IMR-90 (cell line): ENCODE data around the gene CASZ1. TPM values are rescaled to one million over a fixed set of nuclear protein-coding genes. Genes with fewer than 3 reads are reported as not detected.

Experiments
- ATAC-seq: fragments of 200-7000 bp; cut with Tn5 transposase; 2 replicates; pipeline ENCODE4 v1.9.1; 2020; ENCODE audit warnings: low read depth, mild to moderate bottlenecking, moderate library complexity
- BruUV-seq: library from RNA; stranded (reverse); fragments of 400-500 nt; replicated peaks from 2 replicates; lab custom pipeline; 2021; lab: Mats Ljungman, UMichigan
- CTCF ChIA-PET: fragments of 300-600 bp; formaldehyde crosslinking; extraction: SDS; loops from one replicate; lab custom pipeline; 2021; ENCODE audit warnings: antibody characterized with exemption; lab: Yijun Ruan, JAX
- POLR2A ChIA-PET: fragments of 300-600 bp; sonication (Branson Sonifier 250); formaldehyde crosslinking; loops from one replicate; lab custom pipeline; 2022; ENCODE audit warnings: antibody characterized with exemption; ENCODE audit not compliant: unreplicated experiment; lab: Charles Lee
- DNase-seq: peaks from one replicate; pipeline ENCODE4 v3.0.0; 2013
- H2AFZ ChIP-seq: replicated peaks from 2 replicates; pipeline ENCODE3; 2013; ENCODE audit warnings: low read length, mild to moderate bottlenecking; ENCODE audit not compliant: poor library complexity
- H2AK5ac ChIP-seq: 2 replicates; pipeline ENCODE4 v1.6.1; 2013; ENCODE audit warnings: low read depth, low read length, inconsistent platforms
- H2AK9ac ChIP-seq: replicated peaks from 2 replicates; pipeline ENCODE3; 2013; ENCODE audit warnings: mild to moderate bottlenecking, low read depth, low read length, moderate library complexity; ENCODE audit not compliant: poor library complexity
- H2BK120ac ChIP-seq: 2 replicates; pipeline ENCODE4 v1.6.1; 2013; ENCODE audit warnings: low read depth, low read length, inconsistent platforms
- H2BK15ac ChIP-seq: 3 replicates; pipeline ENCODE4 v1.6.1; 2013; ENCODE audit warnings: low read depth, low read length, inconsistent platforms
- H2BK20ac ChIP-seq: 2 replicates; pipeline ENCODE4 v1.6.1; 2013; ENCODE audit warnings: low read depth, mild to moderate bottlenecking, inconsistent platforms, low read length, moderate library complexity
- H2BK5ac ChIP-seq: 2 replicates; pipeline ENCODE4 v1.6.1; 2013; ENCODE audit warnings: mild to moderate bottlenecking, low read depth, low read length, inconsistent platforms; ENCODE audit not compliant: poor library complexity, severe bottlenecking
- H3K14ac ChIP-seq: replicated peaks from 2 replicates; pipeline ENCODE4 v1.6.1; 2013; ENCODE audit warnings: low read depth, low read length, inconsistent platforms
- H3K18ac ChIP-seq: 2 replicates; pipeline ENCODE4 v1.6.1; 2013; ENCODE audit warnings: low read depth, low read length, control low read depth
- H3K23ac ChIP-seq: 2 replicates; pipeline ENCODE4 v1.6.1; 2013; ENCODE audit warnings: low read depth, low read length, inconsistent platforms
- H3K27ac ChIP-seq: 2 replicates; pipeline ENCODE4 v1.5.1; 2013; ENCODE audit warnings: mild to moderate bottlenecking, control low read depth, low read length; ENCODE audit not compliant: insufficient read depth
- H3K27me3 ChIP-seq: 2 replicates; pipeline ENCODE4 v1.6.1; 2013; ENCODE audit warnings: low read length; ENCODE audit not compliant: control insufficient read depth, insufficient read depth
- H3K36me3 ChIP-seq: 2 replicates; pipeline ENCODE4 v1.6.1; 2013; ENCODE audit warnings: low read length, mixed read lengths; ENCODE audit not compliant: control insufficient read depth, insufficient read depth
- H3K4ac ChIP-seq: 2 replicates; pipeline ENCODE4 v1.6.1; 2013; ENCODE audit warnings: low read depth, low read length, inconsistent platforms
- H3K4me1 ChIP-seq: 2 replicates; pipeline ENCODE4 v1.6.1; 2013; ENCODE audit warnings: low read length, mixed read lengths; ENCODE audit not compliant: control insufficient read depth, insufficient read depth
- H3K4me2 ChIP-seq: 2 replicates; pipeline ENCODE4 v1.6.1; 2013; ENCODE audit warnings: low read depth, mild to moderate bottlenecking, control low read depth, low read length, moderate library complexity
- H3K4me3 ChIP-seq: 2 replicates; pipeline ENCODE4 v1.5.1; 2013; ENCODE audit warnings: low read depth, mild to moderate bottlenecking, control low read depth, low read length, moderate library complexity; ENCODE audit not compliant: insufficient read depth
- H3K56ac ChIP-seq: 2 replicates; pipeline ENCODE4 v1.6.1; 2013; ENCODE audit warnings: low read length, inconsistent platforms; ENCODE audit not compliant: insufficient read depth; ENCODE audit errors: extremely low read depth
- H3K79me1 ChIP-seq, 2 experiments: 2 replicates each; pipeline ENCODE4 v1.6.1; 2013; ENCODE audit warnings: low read length in 2 of 2, inconsistent platforms in 1 of 2, low read depth in 1 of 2
- H3K9ac ChIP-seq: 2 replicates; pipeline ENCODE4 v1.6.1; 2013; ENCODE audit warnings: low read depth, low read length, control low read depth
- H3K9me1 ChIP-seq: 2 replicates; pipeline ENCODE4 v1.6.1; 2013; ENCODE audit warnings: low read length, inconsistent platforms; ENCODE audit not compliant: insufficient read depth
- H3K9me3 ChIP-seq: 2 replicates; pipeline ENCODE4 v1.6.1; 2013; ENCODE audit warnings: low read length; ENCODE audit not compliant: control insufficient read depth, insufficient read depth
- H4K20me1 ChIP-seq: 2 replicates; pipeline ENCODE4 v1.6.1; 2013; ENCODE audit warnings: low read length, inconsistent platforms; ENCODE audit not compliant: insufficient read depth
- H4K5ac ChIP-seq: 2 replicates; pipeline ENCODE4 v1.6.1; 2013; ENCODE audit warnings: mild to moderate bottlenecking, low read depth, low read length, control low read depth
- H4K8ac ChIP-seq, 2 experiments: 2 replicates each; pipeline ENCODE4 v1.6.1; 2013; ENCODE audit warnings: low read depth in 2 of 2, low read length in 2 of 2, control low read depth in 1 of 2, inconsistent platforms in 1 of 2
- H4K91ac ChIP-seq: 2 replicates; pipeline ENCODE4 v1.6.1; 2013; ENCODE audit warnings: low read depth, low read length, inconsistent platforms; ENCODE audit not compliant: insufficient read depth
- BHLHE40 ChIP-seq: fragments of 150-350 bp; IDR thresholded peaks from 2 replicates; pipeline ENCODE4 v1.6.1; 2016; ENCODE audit warnings: mild to moderate bottlenecking, low read depth, low read length
- CEBPB ChIP-seq: IDR thresholded peaks from 2 replicates; pipeline ENCODE4 v1.6.1; 2012; ENCODE audit warnings: low read depth, low read length, improper control_type of control experiment
- CHD1 ChIP-seq: IDR thresholded peaks from 2 replicates; pipeline ENCODE4 v1.6.1; 2012; ENCODE audit warnings: low read depth, low read length, improper control_type of control experiment
- CTCF ChIP-seq: conservative IDR thresholded peaks from 2 replicates; pipeline ENCODE4 v1.5.1; 2012; ENCODE audit warnings: mild to moderate bottlenecking, low read depth, low read length, improper control_type of control experiment
- ELK1 ChIP-seq: fragments of 150-350 bp; IDR thresholded peaks from 2 replicates; pipeline ENCODE4 v1.6.1; 2016; ENCODE audit warnings: low read depth, mild to moderate bottlenecking, low read length, moderate library complexity, borderline replicate concordance
- FOS ChIP-seq: fragments of 150-350 bp; IDR thresholded peaks from 2 replicates; pipeline ENCODE4 v1.6.1; 2016; ENCODE audit warnings: low read depth, low read length
- MAFK ChIP-seq: IDR thresholded peaks from 2 replicates; pipeline ENCODE4 v1.6.1; 2012; ENCODE audit warnings: low read depth, low read length, improper control_type of control experiment
- MAZ ChIP-seq: IDR thresholded peaks from 2 replicates; pipeline ENCODE4 v1.6.1; 2012; ENCODE audit warnings: low read depth, mild to moderate bottlenecking, low read length, improper control_type of control experiment, moderate library complexity, borderline replicate concordance
- MXI1 ChIP-seq: IDR thresholded peaks from 2 replicates; pipeline ENCODE4 v1.6.1; 2012; ENCODE audit warnings: low read depth, mild to moderate bottlenecking, low read length, moderate library complexity, borderline replicate concordance
- NFE2L2 ChIP-seq: fragments of 150-350 bp; IDR thresholded peaks from 2 replicates; pipeline ENCODE4 v1.6.1; 2016; ENCODE audit warnings: low read depth, mild to moderate bottlenecking, low read length
- POLR2A ChIP-seq: IDR thresholded peaks from 2 replicates; pipeline ENCODE4 v1.6.1; 2012; ENCODE audit warnings: mild to moderate bottlenecking, low read depth, low read length
- RAD21 ChIP-seq: IDR thresholded peaks from 2 replicates; pipeline ENCODE4 v1.6.1; 2012; ENCODE audit warnings: low read length, improper control_type of control experiment
- RCOR1 ChIP-seq: IDR thresholded peaks from 2 replicates; pipeline ENCODE4 v1.6.1; 2012; ENCODE audit warnings: mild to moderate bottlenecking, low read length, improper control_type of control experiment; ENCODE audit not compliant: insufficient replicate concordance
- RFX5 ChIP-seq: IDR thresholded peaks from 2 replicates; pipeline ENCODE4 v1.8.0; 2012; ENCODE audit warnings: low read depth, mild to moderate bottlenecking, low read length, moderate library complexity
- SMC3 ChIP-seq: fragments of 150-350 bp; IDR thresholded peaks from 2 replicates; pipeline ENCODE4 v1.6.1; 2016; ENCODE audit warnings: low read depth, mild to moderate bottlenecking, antibody characterized with exemption, low read length, moderate library complexity
- USF2 ChIP-seq: fragments of 150-350 bp; IDR thresholded peaks from 2 replicates; pipeline ENCODE4 v1.6.1; 2017; ENCODE audit warnings: mild to moderate bottlenecking, antibody characterized with exemption, low read length, low read depth
- WGBS, 2 experiments: methylation state at CpG; one replicate each; pipeline versions ENCODE4 v1.1.5 to v1.1.7; 2013; ENCODE audit warnings: missing lambda C conversion rate in 2 of 2; ENCODE audit not compliant: insufficient read length in 1 of 2; ENCODE audit errors: extremely low coverage in 2 of 2; 5-methylcytosine and 5-hydroxymethylcytosine counted together
- dilution Hi-C: fragments of 300-500 bp; cut with HindIII; formaldehyde crosslinking; loops from one replicate; pipeline ENCODE4 v1.14.3; 2018; ENCODE audit warnings: low sequenced_read_pairs; ENCODE audit not compliant: unreplicated experiment
- in situ Hi-C: fragments of 300-500 bp; cut with MboI; formaldehyde crosslinking; loops from 3 replicates; pipeline ENCODE4 v1.14.3; 2019; ENCODE audit warnings: low sequenced_read_pairs, inconsistent platforms, mixed read lengths
- intact Hi-C: fragments of 100-400 bp; cut with micrococcal nuclease; formaldehyde crosslinking; loops from 2 replicates; pipeline ENCODE4 v1.10.0; 2022
- polyA plus RNA-seq, 3 experiments: library from polyadenylated mRNA; depleted of rRNA; stranded (reverse); fragments of >200 nt; gene quantifications; 2 replicates each; pipeline ENCODE4 v1.2.3, GENCODE V29; 2012; ENCODE audit warnings: low replicate concordance in 1 of 3
- total RNA-seq: library from RNA; depleted of rRNA; stranded (reverse); fragments of >200 nt; gene quantifications from 2 replicates; pipeline ENCODE4 v1.2.3, GENCODE V29; 2012

The CASZ1 gene
- total and polyA plus RNA-seq, 2 of the 4 experiments (the other 2 are of a cell fraction), result 0.18 to 0.24 TPM

- Histone ChIP-seq H3K79me1 (peaks cover 5 to 16% of the 10 kb centered on the region in 2 experiments; a peak in 2 of 4 replicates), H3K9me1 (no peaks in the 10 kb centered on the region), H4K5ac (no peak overlapping the region), H4K91ac (no peak overlapping the region), H4K20me1 (peaks cover 4% of the 10 kb centered on the region; the same call in 1 of the 2 replicates), H3K4me2 (no peak overlapping the region), H3K23ac (no peak overlapping the region), H3K9me3 (no peaks in the 10 kb centered on the region), H3K14ac (no peak overlapping the region), H2BK15ac (no peak overlapping the region), H3K4ac (no peak overlapping the region), H3K56ac (no peak overlapping the region), H2AFZ (no peak overlapping the region), H3K27me3 (no peaks in the 10 kb centered on the region), H3K4me1 (peaks cover 5% of the 10 kb centered on the region; the same call in 1 of the 2 replicates), H2BK5ac (no peak overlapping the region), H3K27ac (no peak overlapping the region), H2AK5ac (no peak overlapping the region), H3K4me3 (no peak overlapping the region), H3K36me3 (no peaks in the 10 kb centered on the region), H4K8ac (no peak overlapping the region), H2BK20ac (no peak overlapping the region), H2AK9ac (no peak overlapping the region), H2BK120ac (no peak overlapping the region), H3K18ac (no peak overlapping the region), H3K9ac (no peak overlapping the region)
- ChIA-PET POLR2A (no interaction called here), CTCF (no interaction called here)
- intact Hi-C loops (no loop called here), dilution Hi-C loops (no loop called here), in situ Hi-C loops (no loop called here)
- TF ChIP-seq MXI1, result no peak
- no peak for TF ChIP-seq RAD21
- TF ChIP-seq RFX5, result no peak
- no peak for TF ChIP-seq SMC3
- no peak for TF ChIP-seq CEBPB
- TF ChIP-seq BHLHE40, result no peak
- TF ChIP-seq ELK1, result no peak
- no peak for TF ChIP-seq FOS
- TF ChIP-seq USF2, result no peak
- no peak for TF ChIP-seq CHD1
- TF ChIP-seq POLR2A, result no peak
- TF ChIP-seq CTCF, result no peak
- no peak for TF ChIP-seq MAZ
- TF ChIP-seq MAFK, result no peak
- no peak for TF ChIP-seq NFE2L2
- TF ChIP-seq RCOR1, result no peak
- 80% methylated on average over 2 of the region's 5 CpGs; no CpG with 5 or more reads in 1 of the 2 experiments for WGBS, 2 experiments
- no peak for ATAC-seq
- no peak for DNase-seq
- BruUV-seq, result no TSS peak
These were observed 207.8 kb downstream of the CASZ1 start for GRCh38 chr1:10588640-10589039.
